Ectodermal cell (in vitro differentiated cells): ENCODE measurements around the gene DNAH12.
"Not testable (repeated sequence)": the region's sequence is repeated elsewhere in the genome, so short reads cannot be mapped to it uniquely, and the experiment has no call there.

ENCODE experiments used
- H3K27ac ChIP-seq: 2 replicates; pipeline ENCODE4 v1.7.0; 2013; ENCODE audit warnings: mild to moderate bottlenecking, low read depth, low read length; ENCODE audit not compliant: insufficient read depth, poor library complexity, severe bottlenecking
- H3K27me3 ChIP-seq: 2 replicates; pipeline ENCODE4 v1.7.0; 2013; ENCODE audit warnings: mild to moderate bottlenecking, low read length; ENCODE audit not compliant: insufficient read depth, control insufficient read depth, poor library complexity, severe bottlenecking
- H3K36me3 ChIP-seq: one replicate; pipeline ENCODE4 v1.7.0; 2013; ENCODE audit warnings: low read length; ENCODE audit not compliant: control insufficient read depth, insufficient read depth
- H3K4me1 ChIP-seq: one replicate; pipeline ENCODE4 v1.7.0; 2013; ENCODE audit warnings: low read length; ENCODE audit not compliant: control insufficient read depth, insufficient read depth
- H3K4me3 ChIP-seq: 2 replicates; pipeline ENCODE4 v1.7.0; 2013; ENCODE audit warnings: low read depth, low read length, control low read depth; ENCODE audit not compliant: insufficient read depth
- H3K9me3 ChIP-seq: 2 replicates; pipeline ENCODE4 v1.7.0; 2013; ENCODE audit warnings: mild to moderate bottlenecking, low read length, moderate library complexity; ENCODE audit not compliant: control insufficient read depth
- WGBS, 2 experiments: methylation state at CpG; one replicate each; pipeline ENCODE4 v1.1.7; 2013; ENCODE audit warnings: missing lambda C conversion rate in 2 of 2; 5-methylcytosine and 5-hydroxymethylcytosine counted together

The DNAH12 gene

GRCh38 chr3:57385498-57385897 lies 158.6 kb downstream of the DNAH12 start:
- Histone ChIP-seq H3K27ac (no peak overlapping the region), H3K4me1 (no peaks in the 10 kb centered on the region), H3K36me3 (no peaks in the 10 kb centered on the region), H3K4me3 (no peak overlapping the region), H3K9me3 (no peaks in the 10 kb centered on the region), H3K27me3 (no peaks in the 10 kb centered on the region)
- 86 to 90% methylated on average over 5 of the region's 5 CpGs for WGBS, 2 experiments

- no peak overlapping the region for H3K4me3 ChIP-seq
- H3K36me3 ChIP-seq = no peaks in the 10 kb centered on the region
- WGBS, 2 experiments = 96 to 97% methylated on average over 2 of the region's 2 CpGs
- H3K27me3 ChIP-seq = no peaks in the 10 kb centered on the region
- H3K4me1 ChIP-seq = no peaks in the 10 kb centered on the region
- no peak overlapping the region for H3K27ac ChIP-seq
- no peaks in the 10 kb centered on the region for H3K9me3 ChIP-seq
These were observed 160.3 kb downstream of the DNAH12 start for GRCh38 chr3:57383838-57384237.

GRCh38 chr3:57383406-57383805 lies 160.7 kb downstream of the DNAH12 start:
- no peak overlapping the region for H3K4me3 ChIP-seq
- no peak overlapping the region for H3K27ac ChIP-seq
- no peaks in the 10 kb centered on the region for H3K4me1 ChIP-seq
- H3K9me3 ChIP-seq = no peaks in the 10 kb centered on the region
- H3K27me3 ChIP-seq = no peaks in the 10 kb centered on the region
- 78 to 81% methylated on average over 2 of the region's 2 CpGs for WGBS, 2 experiments
- H3K36me3 ChIP-seq = no peaks in the 10 kb centered on the region

- no peaks in the 10 kb centered on the region for H3K9me3 ChIP-seq
- no peaks in the 10 kb centered on the region for H3K27me3 ChIP-seq
- no peak overlapping the region for H3K4me3 ChIP-seq
- 81 to 88% methylated on average over 2 of the region's 2 CpGs for WGBS, 2 experiments
- no peaks in the 10 kb centered on the region for H3K4me1 ChIP-seq
- H3K27ac ChIP-seq = no peak overlapping the region
- H3K36me3 ChIP-seq = no peaks in the 10 kb centered on the region
These were observed 161.2 kb downstream of the DNAH12 start for GRCh38 chr3:57382933-57383332.

GRCh38 chr3:57370341-57370740 lies 173.8 kb downstream of the DNAH12 start:
- Histone ChIP-seq H3K4me3 (no peak overlapping the region), H3K9me3 (no peaks in the 10 kb centered on the region), H3K27me3 (no peaks in the 10 kb centered on the region), H3K27ac (no peak overlapping the region), H3K4me1 (no peaks in the 10 kb centered on the region), H3K36me3 (no peaks in the 10 kb centered on the region)
- 85 to 97% methylated on average over 1 of the region's 1 CpG for WGBS, 2 experiments

- not testable (repeated sequence) for H3K36me3 ChIP-seq, H3K27ac ChIP-seq, H3K9me3 ChIP-seq, H3K27me3 ChIP-seq, H3K4me3 ChIP-seq, H3K4me1 ChIP-seq
- WGBS, 2 experiments = 93 to 94% methylated on average over 1 to 2 of the region's 2 CpGs
These were observed 179.1 kb downstream of the DNAH12 start for GRCh38 chr3:57365089-57365488.

- 92 to 100% methylated on average over 1 of the region's 1 CpG for WGBS, 2 experiments
- not testable (repeated sequence) for H3K9me3 ChIP-seq
These were observed 187.9 kb downstream of the DNAH12 start for GRCh38 chr3:57356275-57356674.

GRCh38 chr3:57354768-57355167 lies 189.4 kb downstream of the DNAH12 start:
- 92 to 93% methylated on average over 1 of the region's 1 CpG for WGBS, 2 experiments
- Histone ChIP-seq H3K9me3 (no peaks in the 10 kb centered on the region), H3K36me3 (no peaks in the 10 kb centered on the region), H3K4me3 (no peak overlapping the region), H3K27me3 (no peaks in the 10 kb centered on the region), H3K27ac (no peak overlapping the region), H3K4me1 (no peaks in the 10 kb centered on the region)

More at GRCh38 chr3:57356275-57356674, 187.9 kb downstream of the DNAH12 start:
- H3K27ac ChIP-seq, H3K27me3 ChIP-seq, H3K4me3 ChIP-seq, H3K36me3 ChIP-seq, H3K4me1 ChIP-seq: not testable (repeated sequence)

- Histone ChIP-seq H3K27ac (no peak overlapping the region), H3K4me3 (no peak overlapping the region), H3K9me3 (no peaks in the 10 kb centered on the region), H3K4me1 (no peaks in the 10 kb centered on the region), H3K27me3 (no peaks in the 10 kb centered on the region), H3K36me3 (no peaks in the 10 kb centered on the region)
- WGBS, 2 experiments = no CpG with 5 or more reads among the region's 1 CpG
These were observed 193.9 kb downstream of the DNAH12 start for GRCh38 chr3:57350271-57350670.

GRCh38 chr3:57339071-57339642 lies 205.0 kb downstream of the DNAH12 start:
- not testable (repeated sequence) for H3K27ac ChIP-seq, H3K36me3 ChIP-seq, H3K9me3 ChIP-seq, H3K4me1 ChIP-seq, H3K27me3 ChIP-seq, H3K4me3 ChIP-seq
- 60 to 89% methylated on average over 1 to 3 of the region's 7 CpGs for WGBS, 2 experiments
